Measurements from ENCODE around the gene GPR137B. TPM values are rescaled to one million over a fixed set of nuclear protein-coding genes. Genes with fewer than 3 reads are reported as not detected.

GPR137B gene
- total and polyA plus RNA-seq, 2 of the 13 experiments (the other 11 are each of a cell fraction or from before 2014, with no cell fraction given) = 0.31 to 0.41 TPM

GRCh38 chr1:236151739-236152424 lies 9.5 kb downstream of the GPR137B start:
- Histone ChIP-seq H3K4me3 (replicated peaks in 1 of 3; ENCODE audit: insufficient read depth in 1 of 3, low read depth in 2 of 3, low read length in 3 of 3) (no peak overlapping the region), H4K20me1 (ENCODE audit: insufficient read depth, low read length) (no peaks in the 10 kb centered on the region), H3K36me3 (replicated peaks in 1 of 2; ENCODE audit: control insufficient read depth in 1 of 2, insufficient read depth in 2 of 2, low read length in 2 of 2) (no peaks in the 10 kb centered on the region), H3K9me3 (ENCODE audit: low read length) (no peaks in the 10 kb centered on the region), H2AFZ (ENCODE audit: low read length) (no peak overlapping the region), H3K9ac (ENCODE audit: insufficient read depth, low read depth, low read length) (no peak overlapping the region), H3K27me3 (ENCODE audit: control insufficient read depth in 1 of 2, insufficient read depth in 2 of 2, low read length in 2 of 2) (peaks cover 0 to 13% of the 10 kb centered on the region in 2 experiments; a peak in 2 of 5 replicates), H3K4me2 (ENCODE audit: low read depth, low read length) (no peak overlapping the region), H3K4me1 (ENCODE audit: insufficient read depth, low read length) (no peaks in the 10 kb centered on the region), H3K27ac (ENCODE audit: extremely low read length, insufficient read depth, low read length) (no peak overlapping the region), H3K79me2 (ENCODE audit: insufficient read depth, low read length) (no peaks in the 10 kb centered on the region)
- in situ Hi-C loops (cut with HindIII; ENCODE audit: extremely low pct_ligation_motif_present, low pct_unique_long_range_greater_than_20kb) = no loop called here
- ChIA-PET POLR2A (no interaction called here), CTCF (ENCODE audit: low intra/inter-chr PET ratio, low total read pairs) (no interaction called here)
- no TSS peak for BruUV-seq (replicated peaks)
- WGBS (ENCODE audit: low lambda C conversion rate) = 55% methylated on average over 12 of the region's 12 CpGs
- TF ChIP-seq ZNF207 (IDR thresholded peaks at IDR 0.05; ENCODE audit: borderline replicate concordance) (no peak), NFYB (CRISPR knock-in tag; IDR thresholded peaks at IDR 0.05) (no peak), RFXANK (CRISPR knock-in tag; IDR thresholded peaks at IDR 0.05) (no peak), POLR2A (IDR thresholded peaks at IDR 0.05; ENCODE audit: insufficient read depth in 1 of 2, low read depth in 2 of 2, low read length in 2 of 2) (no peak), ZNF251 (CRISPR knock-in tag; IDR thresholded peaks at IDR 0.05) (no peak), ZNF253 (CRISPR knock-in tag; IDR thresholded peaks at IDR 0.05; ENCODE audit: borderline replicate concordance) (no peak), ZHX2 (IDR thresholded peaks at IDR 0.05; ENCODE audit: low read depth) (no peak), ZHX2 (CRISPR knock-in tag; IDR thresholded peaks at IDR 0.05; ENCODE audit: borderline replicate concordance) (no peak)
- no peak for ATAC-seq
- FAIRE-seq = no peak
- DNase-seq (ENCODE audit: low spot score) = no peak
- intact Hi-C loops (cut with micrococcal nuclease; ENCODE audit: unreplicated experiment) = no loop called here

Data from HepG2 (cell line).